Right lung (tissue), 10 donors: ENCODE results near the gene ICE1. TPM values are rescaled to one million over a fixed set of nuclear protein-coding genes. Genes with fewer than 3 reads are reported as not detected.
"Not testable (repeated sequence)": the region's sequence is repeated elsewhere in the genome, so short reads cannot be mapped to it uniquely, and the experiment has no call there.

Experiments
- DNase-seq, 2 donors: peaks; one replicate each; pipeline ENCODE4 v3.0.0-alpha.2; 2013
- long read RNA-seq, 8 donors: transcript quantifications; one replicate each; lab custom pipeline, GENCODE V29; 2026
- polyA plus RNA-seq, 5 donors: library from polyadenylated mRNA; unstranded; fragments of 120-200 nt; gene quantifications; one replicate each; pipeline versions ENCODE4 v1.2.1 to v1.2.3, GENCODE V29; 2013; ENCODE audit warnings: inconsistent platforms in 1 of 5, low replicate concordance in 1 of 5; ENCODE audit not compliant: insufficient read length in 5 of 5, insufficient read depth in 1 of 5

The ICE1 gene
- 10 to 100 TPM; 19.9 to 35.5 (median 30.1) TPM for polyA plus RNA-seq
- long read RNA-seq, donor 1, partial matches to known transcripts, result 7 of 9 reads
- long read RNA-seq, donor 1, other reads (novel, unspliced or antisense), result 0 of 9 reads
- long read RNA-seq, donor 2, result 0 reads
- long read RNA-seq, donor 3, partial matches to known transcripts, result 6 of 6 reads
- long read RNA-seq, donor 3, other reads (novel, unspliced or antisense), result 0 of 6 reads
- long read RNA-seq, donor 4, partial matches to known transcripts, result 0 of 1 reads
- long read RNA-seq, donor 4, other reads (novel, unspliced or antisense), result 0 of 1 reads
- long read RNA-seq, donor 5, result 0 reads
- long read RNA-seq, donor 6, partial matches to known transcripts, result 0 of 6 reads
- long read RNA-seq, donor 6, other reads (novel, unspliced or antisense), result 5 of 6 reads
- long read RNA-seq, donor 7, partial matches to known transcripts, result 0 of 9 reads
- long read RNA-seq, donor 7, other reads (novel, unspliced or antisense), result 9 of 9 reads
- long read RNA-seq, donor 8, result 0 reads

DNA sequence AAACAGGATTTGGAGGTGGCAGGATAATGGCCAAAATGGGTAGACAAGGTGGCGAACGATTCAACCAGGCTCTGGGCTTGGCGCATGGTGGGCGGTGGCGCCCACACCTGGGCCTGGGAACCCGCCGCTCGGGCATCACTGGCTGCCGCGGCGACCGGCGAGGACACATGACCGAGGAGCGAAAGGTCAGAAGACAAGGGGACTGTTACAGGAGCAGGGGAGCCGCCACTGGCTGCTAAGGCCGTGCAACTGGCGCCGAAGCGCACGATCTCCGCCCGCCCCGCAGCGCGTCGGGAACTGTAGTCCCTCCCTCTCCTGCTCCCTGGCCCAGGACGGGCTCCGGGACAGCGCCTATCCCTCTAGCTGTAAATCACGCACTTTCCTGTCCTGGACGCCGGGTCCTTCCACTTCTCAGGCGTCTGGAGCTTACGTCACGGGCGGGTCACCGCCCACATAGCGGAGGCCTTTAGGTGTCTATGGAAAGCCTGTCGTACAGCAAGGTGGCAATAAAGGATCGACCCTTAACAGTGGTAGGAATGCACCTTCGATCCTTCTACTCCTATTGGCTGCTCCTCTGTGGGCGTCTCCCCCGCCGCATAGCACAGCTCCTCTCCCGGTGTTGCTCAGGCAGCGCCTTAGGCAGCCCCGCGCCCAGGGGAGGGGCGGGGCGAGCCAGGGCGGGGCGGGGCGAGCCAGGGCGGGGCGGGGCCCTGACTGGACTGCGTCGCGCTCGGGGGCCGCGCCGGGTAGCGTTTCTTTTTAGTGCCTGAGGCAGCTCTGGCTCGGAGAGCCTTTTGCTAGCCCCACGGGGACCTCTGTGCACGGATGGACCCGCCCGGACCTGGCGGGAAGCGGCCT is at the start of gene ICE1:
Gene ICE1, plus strand, starts transcription at position 717 of the 858 bp plus-strand sequence. CDS start 239 bp downstream, outside the sequence.
- DNase-seq, result peak; percentile 98

DNA sequence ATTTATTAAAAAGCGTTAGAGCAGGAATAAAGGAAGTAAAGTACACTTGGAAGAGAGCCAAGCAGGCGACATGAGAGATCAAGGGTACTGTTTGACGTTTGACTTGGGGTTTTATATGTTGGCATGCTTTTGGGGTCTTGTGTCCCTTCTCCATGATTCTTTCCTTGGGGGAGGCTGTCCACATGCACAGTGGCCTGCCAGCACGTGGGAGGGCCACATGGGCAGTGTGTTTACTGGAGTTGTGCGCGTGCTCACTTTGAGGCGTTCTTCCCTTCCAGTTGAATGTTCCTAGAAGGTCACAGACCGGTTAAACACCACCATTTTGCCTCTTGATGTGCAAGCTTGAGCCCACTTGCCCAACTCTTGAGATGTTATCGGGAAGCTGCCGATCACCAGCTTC is 49.5 kb upstream of the ICE1 start:
- no peak for DNase-seq

GRCh38 chr5:5373351-5373989 is 49.0 kb upstream of the ICE1 start:
- peak in 1 of 2 donors; percentile 14 for DNase-seq

- no peak for DNase-seq
Observed at GRCh38 chr5:5374009-5374715, 48.3 kb upstream of the ICE1 start.

GRCh38 chr5:5377780-5378179 is 44.7 kb upstream of the ICE1 start:
- no peak for DNase-seq

DNA sequence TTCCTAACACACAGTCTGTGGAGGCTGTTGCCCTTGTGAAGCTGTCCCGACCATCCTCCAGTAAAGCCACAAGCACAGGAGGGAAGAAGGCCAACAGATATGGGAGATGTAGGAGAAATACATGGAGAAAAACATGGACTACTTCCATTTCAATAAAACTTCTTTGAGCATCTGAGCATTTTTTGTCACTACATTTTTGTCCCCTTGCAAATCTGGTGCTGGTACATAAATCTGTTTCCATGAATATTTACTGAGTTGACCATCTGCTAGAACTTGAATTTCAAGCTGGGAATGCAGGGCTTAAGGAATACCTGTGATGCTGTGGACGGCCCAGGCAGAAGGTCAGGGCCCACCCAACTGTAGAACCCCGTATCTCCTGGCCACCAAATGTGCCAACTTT is 43.9 kb upstream of the ICE1 start:
- no peak for DNase-seq

DNA sequence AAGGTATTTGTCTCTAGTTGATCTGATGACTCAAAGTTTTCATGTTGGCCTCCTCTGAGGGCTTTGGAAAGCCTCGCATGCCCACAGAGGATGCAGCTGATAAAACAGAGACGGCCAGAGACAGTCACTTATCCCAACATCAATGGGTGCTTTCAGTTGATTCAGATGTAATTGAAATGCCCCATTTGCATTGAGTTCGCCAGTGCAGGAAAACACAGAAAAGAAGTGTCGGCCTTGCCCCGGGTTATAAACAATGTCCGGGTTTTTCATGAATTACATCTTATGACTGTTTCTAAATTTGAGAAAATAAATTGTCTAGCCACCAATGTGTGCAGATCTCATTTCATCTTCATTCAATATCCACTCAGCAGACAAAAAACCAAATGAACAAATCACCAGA is 42.2 kb upstream of the ICE1 start:
- DNase-seq, result no peak

GRCh38 chr5:5381310-5381913 is 41.1 kb upstream of the ICE1 start:
- peak; percentile 17 to 18 for DNase-seq

DNA sequence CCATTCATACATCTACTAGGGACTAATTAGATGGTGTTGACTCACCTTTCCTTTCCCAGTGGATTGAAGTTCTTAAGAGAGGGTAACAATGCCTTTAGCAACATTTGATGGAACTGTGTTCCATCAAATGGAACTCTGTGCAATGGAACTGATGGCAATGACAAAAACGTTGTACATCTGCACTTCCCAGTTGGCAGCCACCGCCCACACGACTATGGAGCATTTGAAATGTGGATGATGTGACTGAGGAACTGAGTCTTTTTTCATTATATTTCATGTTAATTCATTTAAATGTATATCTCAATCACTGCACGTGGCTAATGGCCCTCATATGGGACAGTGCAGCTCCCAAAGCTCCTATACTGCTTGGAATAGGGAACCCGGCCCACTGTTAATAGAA is 39.0 kb upstream of the ICE1 start:
- DNase-seq, result no peak

DNA sequence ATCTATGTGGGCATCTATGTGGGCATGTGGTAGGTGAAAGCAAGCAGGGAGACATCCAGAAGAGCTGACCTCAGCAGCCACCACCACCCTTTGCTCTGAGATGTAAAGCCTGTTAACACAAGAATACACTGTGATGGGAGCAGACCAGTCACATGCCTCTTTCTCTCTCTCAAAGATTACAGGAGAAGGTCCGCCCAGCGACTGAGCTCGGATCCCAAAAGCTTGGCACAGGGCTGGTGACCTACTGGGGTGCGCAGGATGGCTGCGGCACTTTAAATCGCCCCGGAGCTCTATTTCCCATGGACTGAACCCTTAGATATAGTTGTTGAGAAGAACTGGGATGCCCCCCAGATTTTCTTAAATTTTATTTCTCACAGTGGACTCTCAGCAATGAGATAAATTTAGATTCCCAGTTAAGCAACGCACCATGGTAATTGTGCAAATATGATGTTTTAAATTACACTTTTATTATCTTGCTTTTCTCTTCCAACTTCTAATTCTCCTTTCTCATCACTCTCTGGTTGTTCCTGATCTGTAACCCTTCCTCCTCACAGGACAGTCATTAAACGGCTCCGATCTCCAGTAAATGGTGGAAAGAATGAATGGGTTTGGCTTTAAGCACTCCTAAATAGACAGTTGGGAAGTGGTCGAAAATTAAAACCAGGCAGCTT is 37.7 kb upstream of the ICE1 start:
- DNase-seq, result no peak

DNA sequence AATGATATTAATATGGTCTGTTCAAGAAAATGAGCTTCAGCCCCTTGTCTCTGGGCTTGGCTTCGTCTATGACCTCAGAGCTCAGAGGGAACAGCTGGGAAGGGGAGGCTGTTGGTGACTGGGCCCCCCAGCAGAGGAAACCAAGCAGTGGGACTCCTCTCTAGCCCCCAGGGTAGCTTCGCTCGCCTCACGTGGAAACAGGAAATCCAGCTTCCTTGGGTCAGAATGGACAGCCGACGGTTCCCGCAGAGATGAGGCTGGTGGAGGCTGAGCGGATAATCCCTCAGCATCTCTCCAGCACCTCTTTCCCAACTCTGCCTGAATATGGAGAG is 37.2 kb upstream of the ICE1 start:
- no peak for DNase-seq

- DNase-seq, result no peak
Observed at GRCh38 chr5:5386329-5386728, 36.1 kb upstream of the ICE1 start.

DNA sequence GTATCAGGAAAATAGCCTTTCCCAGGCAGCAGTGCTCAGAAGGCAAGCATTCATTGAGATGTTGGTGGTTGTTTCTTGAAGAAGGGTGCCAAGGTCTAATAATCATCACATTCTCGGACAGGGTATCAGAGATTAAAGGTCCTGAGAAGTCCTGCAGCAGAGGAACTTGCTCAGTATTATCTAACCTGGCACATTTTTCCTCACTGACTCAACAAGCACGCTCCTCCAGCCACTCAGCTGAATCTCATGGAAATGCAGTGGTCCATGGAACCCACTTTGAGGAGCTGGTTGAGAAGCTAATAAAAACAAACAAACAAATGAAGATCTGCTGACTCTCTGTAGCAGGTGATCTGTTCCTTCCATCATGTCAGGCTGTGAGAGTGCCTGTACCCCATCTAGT is 35.3 kb upstream of the ICE1 start:
- no peak for DNase-seq

DNA sequence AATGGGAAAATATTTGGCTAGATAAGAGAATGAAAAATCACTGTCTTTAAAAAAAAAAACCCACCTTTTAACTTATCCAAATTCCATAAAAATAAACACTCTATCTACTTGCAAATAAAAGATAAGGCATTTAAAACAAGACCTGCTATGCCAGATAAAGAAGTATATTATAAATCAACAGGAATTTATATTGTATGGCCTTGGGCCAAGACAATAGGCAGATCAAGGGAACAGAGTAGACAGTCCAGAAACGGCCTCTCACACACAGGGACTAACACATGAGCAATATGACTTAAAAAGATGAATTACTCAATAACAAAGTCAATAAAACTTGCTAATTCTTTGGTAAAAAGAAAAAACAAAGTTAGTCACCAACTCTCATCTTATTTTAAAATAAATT is 34.7 kb upstream of the ICE1 start:
- no peak for DNase-seq

DNA sequence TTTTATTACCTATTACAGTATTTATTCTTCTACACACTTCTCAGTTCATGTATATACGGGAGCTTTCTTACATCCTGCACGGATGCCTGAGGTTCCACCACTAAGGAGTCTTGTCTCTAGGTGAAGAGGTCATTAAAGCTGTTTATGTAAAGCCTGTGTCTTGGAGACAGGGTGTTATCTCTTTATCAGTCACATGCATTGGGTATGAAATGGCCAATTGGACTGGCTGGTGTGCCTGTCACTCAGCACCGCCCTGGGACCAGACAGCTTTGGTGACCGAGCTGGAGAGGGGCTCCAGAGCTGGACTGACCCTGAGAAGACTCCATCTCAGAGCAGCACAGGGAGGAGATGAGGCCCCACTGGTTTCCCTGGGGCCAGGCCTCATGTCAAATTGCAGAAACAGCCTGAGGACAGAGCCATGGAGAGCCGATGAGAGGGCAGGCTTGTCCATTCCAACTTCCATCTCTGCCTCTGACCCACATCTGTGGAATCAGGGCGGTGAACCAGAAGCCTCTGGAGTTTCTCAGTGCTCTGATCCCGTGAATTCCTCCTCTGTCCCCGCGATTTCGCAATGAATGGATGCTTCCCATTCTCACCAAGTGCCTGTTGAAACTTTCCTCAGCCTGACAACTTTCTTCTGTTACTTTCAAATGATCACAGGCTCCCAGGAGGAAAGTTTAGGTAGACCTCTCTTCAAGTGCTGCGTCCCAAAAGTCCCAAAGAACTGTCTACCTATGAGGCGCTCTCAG is 32.2 kb upstream of the ICE1 start:
- not testable (repeated sequence) for DNase-seq

DNA sequence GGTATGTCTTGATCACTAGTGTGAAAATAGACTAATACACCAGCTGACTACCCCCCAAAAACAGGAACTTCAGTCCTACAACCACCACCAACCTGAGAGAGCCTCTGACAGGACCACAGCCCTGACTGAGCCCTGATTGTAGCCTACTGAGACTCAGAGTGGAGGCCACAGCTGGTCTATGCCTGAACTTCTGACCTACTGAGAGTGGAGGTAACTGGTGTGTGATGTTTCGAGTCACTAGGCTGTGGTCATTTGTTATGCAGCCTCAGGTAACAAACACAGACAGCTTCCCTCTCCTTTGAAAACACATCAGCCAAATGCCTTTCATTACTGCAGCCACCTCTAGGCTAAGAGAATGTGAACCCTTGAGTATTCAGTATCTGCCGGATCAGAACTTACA is 30.0 kb upstream of the ICE1 start:
- DNase-seq, result not testable (repeated sequence)

DNA sequence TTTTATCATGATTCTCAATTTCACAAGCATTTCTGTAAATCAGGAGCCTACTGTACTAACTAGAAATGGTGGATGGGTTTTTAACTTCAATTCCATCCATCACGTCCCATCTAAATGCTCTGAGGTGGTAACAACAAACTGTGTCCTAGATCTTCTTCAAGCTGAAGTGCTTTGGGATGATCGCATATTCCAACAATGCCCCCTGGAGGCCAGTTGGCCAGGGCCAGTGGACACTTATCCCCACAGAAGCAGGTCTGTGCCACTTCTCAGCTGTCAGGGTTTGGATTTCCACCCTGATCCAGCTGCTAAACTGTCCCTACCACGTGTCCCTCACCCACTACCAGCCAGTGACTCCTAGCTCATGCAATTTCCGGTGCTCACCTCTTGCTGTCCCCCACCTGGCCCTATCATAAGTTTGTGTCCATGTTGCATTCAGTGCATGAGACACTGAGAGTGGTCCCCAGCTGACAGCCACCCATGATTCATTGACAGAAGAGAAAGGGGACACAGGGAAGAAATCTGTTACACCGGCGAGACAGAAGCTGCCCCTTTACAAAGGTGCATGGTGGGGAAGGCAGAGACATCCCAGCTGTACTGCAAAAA is 28.0 kb upstream of the ICE1 start:
- peak in 1 of 2 donors; percentile 28 for DNase-seq

- DNase-seq, result not testable (repeated sequence)
Observed at GRCh38 chr5:5395093-5395492, 27.4 kb upstream of the ICE1 start.

GRCh38 chr5:5398071-5398470 is 24.4 kb upstream of the ICE1 start:
- no peak for DNase-seq
